ENCODE results near the gene GNAS.

GNAS gene

DNA sequence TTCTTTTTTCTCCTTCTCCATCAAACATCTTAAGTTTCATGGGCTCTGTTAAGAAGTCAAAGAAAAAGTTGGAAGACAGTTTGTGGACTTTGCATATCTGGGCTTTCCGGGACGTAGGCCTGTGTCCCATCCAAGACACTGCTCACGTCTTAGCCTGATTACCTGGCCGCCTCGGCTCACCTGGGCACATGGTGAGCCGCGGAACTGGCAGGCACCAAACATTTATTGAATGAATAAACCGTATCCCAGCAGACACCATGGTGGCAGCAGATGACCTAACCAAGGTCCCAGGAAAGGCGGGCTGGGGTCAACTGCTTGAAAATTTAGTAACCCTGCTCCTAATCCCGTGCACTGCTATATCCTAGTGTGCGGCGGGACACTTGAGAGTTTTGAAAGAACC, 35.6 kb downstream of the GNAS start:
- TF ChIP-seq, protein P1, sequence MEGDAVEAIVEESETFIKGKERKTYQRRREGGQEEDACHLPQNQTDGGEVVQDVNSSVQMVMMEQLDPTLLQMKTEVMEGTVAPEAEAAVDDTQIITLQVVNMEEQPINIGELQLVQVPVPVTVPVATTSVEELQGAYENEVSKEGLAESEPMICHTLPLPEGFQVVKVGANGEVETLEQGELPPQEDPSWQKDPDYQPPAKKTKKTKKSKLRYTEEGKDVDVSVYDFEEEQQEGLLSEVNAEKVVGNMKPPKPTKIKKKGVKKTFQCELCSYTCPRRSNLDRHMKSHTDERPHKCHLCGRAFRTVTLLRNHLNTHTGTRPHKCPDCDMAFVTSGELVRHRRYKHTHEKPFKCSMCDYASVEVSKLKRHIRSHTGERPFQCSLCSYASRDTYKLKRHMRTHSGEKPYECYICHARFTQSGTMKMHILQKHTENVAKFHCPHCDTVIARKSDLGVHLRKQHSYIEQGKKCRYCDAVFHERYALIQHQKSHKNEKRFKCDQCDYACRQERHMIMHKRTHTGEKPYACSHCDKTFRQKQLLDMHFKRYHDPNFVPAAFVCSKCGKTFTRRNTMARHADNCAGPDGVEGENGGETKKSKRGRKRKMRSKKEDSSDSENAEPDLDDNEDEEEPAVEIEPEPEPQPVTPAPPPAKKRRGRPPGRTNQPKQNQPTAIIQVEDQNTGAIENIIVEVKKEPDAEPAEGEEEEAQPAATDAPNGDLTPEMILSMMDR (IDR thresholded peaks at IDR 0.05), result no peak

DNA sequence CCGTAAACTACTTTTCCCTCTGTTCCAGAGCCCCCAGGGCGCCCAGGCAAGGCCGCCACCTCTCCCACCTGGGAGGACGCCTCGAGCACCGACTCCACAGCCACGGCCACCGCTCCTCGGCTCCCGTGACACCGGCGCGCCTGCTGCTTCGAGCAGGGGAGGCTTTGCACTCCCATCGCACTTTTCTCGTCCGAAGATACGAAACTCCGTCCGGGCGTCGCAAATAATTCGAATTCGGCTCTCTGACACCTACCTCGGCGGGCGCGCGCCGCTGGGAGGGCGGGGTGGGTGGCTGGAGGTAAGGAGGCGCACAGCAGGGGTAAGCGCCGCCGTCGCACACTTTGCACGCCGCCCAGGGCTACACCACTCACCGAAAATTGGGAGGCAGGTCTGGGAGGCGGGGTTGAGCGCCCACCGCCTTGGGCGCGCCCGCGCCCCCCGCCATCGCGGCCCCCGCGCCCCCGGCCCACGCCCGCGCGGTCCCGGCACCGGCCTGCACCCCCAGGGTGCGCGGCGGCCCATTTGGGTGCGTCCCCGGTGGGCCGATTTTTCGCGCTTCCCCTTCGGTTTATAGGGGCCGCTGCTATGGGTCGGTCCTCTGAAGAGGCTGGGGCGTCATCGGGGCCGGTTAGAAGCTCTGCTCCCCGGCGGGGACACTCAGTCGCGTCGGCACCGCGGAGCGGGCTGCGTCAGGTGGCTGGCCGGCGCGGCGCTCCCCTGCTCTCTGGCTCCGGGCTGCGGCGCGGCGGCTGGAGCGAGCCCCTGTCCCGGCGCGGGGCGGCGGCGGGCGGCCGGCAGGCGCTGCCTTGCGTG, 36.2 kb downstream of the GNAS start:
- TF ChIP-seq, protein P1 (IDR thresholded peaks at IDR 0.05), result no peak

DNA sequence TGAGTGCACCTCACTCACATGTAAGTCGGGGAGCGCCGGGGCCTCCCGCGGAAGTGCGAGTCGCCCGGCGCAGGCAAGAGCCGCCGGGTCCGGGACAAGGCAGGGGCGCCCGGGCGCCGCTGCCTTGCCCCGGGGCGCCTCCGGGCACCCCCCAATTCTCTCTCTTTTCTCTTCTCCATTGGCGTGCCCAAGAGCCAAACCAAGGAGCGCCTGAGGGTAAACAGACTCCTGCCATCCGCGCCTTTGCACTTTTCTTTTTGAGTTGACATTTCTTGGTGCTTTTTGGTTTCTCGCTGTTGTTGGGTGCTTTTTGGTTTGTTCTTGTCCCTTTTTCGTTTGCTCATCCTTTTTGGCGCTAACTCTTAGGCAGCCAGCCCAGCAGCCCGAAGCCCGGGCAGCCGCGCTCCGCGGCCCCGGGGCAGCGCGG, 36.8 kb downstream of the GNAS start:
- TF ChIP-seq, protein P1 (IDR thresholded peaks at IDR 0.05), result no peak

DNA sequence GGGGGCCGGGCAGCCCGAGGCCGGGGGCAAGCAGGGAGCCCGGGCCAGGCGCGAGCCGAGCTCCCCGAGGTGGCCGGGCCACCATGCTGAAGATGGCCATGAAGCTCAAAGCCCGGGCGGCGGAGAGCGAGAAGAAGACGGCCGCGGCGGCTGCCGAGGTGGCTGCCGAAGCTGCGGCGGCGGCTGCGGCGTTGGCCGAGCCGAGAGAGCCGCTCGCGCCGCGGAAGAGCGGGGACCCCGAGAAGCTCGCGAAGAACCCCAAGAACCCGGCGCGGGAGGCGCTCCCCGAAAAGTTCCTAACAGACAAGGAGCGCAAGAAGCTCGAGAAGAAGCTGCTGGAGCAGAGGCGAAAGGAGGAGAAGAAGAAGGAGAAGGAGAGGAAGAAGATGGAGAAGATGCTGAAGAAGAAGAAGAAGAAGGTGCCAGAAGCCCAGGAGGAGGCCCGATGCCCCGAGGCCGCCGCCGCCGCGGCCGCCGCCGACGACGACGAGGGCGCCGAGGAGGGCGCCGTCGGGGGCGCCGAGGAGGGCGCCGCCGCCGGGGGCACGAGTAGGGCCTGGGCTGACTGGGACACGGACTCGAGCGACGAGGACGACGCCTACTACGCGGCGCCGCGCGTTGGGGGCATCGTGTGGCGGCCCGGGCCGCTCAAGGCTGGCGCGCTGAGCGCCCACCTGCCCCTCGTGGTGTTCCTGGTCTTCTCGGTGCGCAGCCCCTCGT, 37.4 kb downstream of the GNAS start:
- TF ChIP-seq, protein P1 (IDR thresholded peaks at IDR 0.05), result no peak

DNA sequence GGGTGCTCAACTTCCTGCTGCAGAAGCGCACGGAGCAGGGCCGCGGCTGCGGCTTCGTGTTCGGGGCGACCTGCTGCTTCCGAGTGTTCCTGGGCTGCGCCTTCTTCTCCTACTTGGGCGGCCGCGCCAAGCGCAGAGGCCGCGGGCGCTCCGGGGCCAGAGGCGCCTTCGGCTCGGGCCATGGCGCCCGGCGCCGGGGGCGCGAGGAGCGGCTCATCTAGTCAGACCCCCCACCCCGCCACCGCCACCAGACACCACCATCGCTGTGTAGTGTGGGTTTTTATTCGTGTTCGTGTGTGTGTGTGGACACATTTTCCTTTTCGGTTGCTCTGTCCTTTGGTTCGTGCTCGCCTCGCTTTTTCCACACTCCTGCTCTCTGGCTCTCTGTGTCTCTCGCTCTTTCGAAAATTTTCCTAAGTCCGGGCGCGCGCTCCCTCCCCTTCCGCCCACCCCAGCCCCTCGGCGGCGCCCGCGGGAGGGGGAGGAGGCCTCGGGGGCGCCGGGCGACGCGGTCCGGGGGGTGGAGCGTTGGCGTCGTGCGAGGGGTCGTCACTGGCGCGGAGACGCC, 38.1 kb downstream of the GNAS start:
- TF ChIP-seq, protein P1 (IDR thresholded peaks at IDR 0.05), result no peak

DNA sequence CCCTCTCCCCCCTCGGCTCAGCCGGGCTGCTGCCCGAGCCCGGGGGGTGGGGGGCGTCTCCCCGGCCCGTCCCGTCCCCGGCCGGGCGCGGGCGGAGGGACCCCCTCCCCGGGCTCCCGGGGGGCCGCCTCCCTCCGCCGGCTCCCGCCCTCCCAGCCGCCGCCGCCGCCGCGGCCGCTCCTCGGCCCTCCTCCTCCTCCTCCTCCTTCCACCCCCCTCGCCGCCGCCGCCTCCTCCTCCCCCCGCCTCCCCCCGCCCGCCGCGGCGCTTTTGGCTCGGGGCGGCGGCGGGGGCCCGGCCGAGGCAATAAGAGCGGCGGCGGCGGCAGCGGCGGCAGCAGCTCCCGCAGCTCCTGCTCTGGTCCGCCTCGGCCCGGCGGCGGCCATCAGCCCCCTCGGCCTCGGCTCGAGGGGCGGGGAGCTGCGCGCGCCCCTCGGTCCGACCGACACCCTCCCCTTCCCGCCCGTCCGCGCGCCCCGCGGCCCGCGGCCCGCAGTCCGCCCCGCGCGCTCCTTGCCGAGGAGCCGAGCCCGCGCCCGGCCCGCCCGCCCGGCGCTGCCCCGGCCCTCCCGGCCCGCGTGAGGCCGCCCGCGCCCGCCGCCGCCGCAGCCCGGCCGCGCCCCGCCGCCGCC, 38.7 kb downstream of the GNAS start:
- TF ChIP-seq, protein P1 (IDR thresholded peaks at IDR 0.05), result no peak

DNA sequence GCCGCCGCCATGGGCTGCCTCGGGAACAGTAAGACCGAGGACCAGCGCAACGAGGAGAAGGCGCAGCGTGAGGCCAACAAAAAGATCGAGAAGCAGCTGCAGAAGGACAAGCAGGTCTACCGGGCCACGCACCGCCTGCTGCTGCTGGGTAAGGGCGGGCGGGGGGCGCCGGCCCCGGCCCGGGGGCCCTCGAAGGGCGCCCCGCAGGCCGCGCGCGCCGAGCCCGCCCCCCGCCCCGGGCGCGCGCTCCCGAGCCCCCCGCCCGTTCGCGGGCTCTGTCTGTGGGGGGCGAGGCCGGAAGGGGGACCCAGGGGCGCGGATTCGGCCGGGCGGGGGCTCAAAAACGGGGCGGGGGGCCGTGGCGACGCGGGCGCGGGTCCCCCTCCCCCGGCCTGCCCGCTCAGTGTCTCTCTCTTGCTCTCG, 39.2 kb downstream of the GNAS start:
- TF ChIP-seq, protein P1 (IDR thresholded peaks at IDR 0.05), result no peak

Data from LNCAP (cell line).